Kidney capillary endothelial cell (primary cell): ENCODE data around the gene RRAS2.

Experiments used
- DNase-seq: peaks from one replicate; pipeline ENCODE4 v3.0.0-alpha.2; 2018; ENCODE audit warnings: low spot score

Gene RRAS2

GRCh38 chr11:14336507-14337503 lies 22.2 kb downstream of the RRAS2 start:
- DNase-seq = peak; percentile 83

GRCh38 chr11:14335712-14336111 lies 23.3 kb downstream of the RRAS2 start:
- no peak for DNase-seq

- DNase-seq = no peak
Measured at GRCh38 chr11:14334893-14335292, 24.1 kb downstream of the RRAS2 start.

- DNase-seq = no peak
Measured at GRCh38 chr11:14334192-14334591, 24.8 kb downstream of the RRAS2 start.

GRCh38 chr11:14331476-14332136 lies 27.4 kb downstream of the RRAS2 start:
- no peak for DNase-seq

- DNase-seq = no peak
Measured at GRCh38 chr11:14330881-14331280, 28.1 kb downstream of the RRAS2 start.

GRCh38 chr11:14329702-14330101 lies 29.3 kb downstream of the RRAS2 start:
- DNase-seq = no peak

GRCh38 chr11:14327116-14327515 lies 31.9 kb downstream of the RRAS2 start:
- DNase-seq = no peak

- DNase-seq = no peak
Measured at GRCh38 chr11:14323118-14323676, 35.8 kb downstream of the RRAS2 start.

GRCh38 chr11:14322510-14322909 lies 36.5 kb downstream of the RRAS2 start:
- DNase-seq = no peak

GRCh38 chr11:14320020-14320419 lies 39.0 kb downstream of the RRAS2 start:
- no peak for DNase-seq

GRCh38 chr11:14318581-14318981 lies 40.4 kb downstream of the RRAS2 start:
- DNase-seq = no peak

- no peak for DNase-seq
Measured at GRCh38 chr11:14317659-14318325, 41.2 kb downstream of the RRAS2 start.

GRCh38 chr11:14315130-14315529 lies 43.9 kb downstream of the RRAS2 start:
- DNase-seq = no peak

- DNase-seq = no peak
Measured at GRCh38 chr11:14314127-14314526, 44.9 kb downstream of the RRAS2 start.

- DNase-seq = no peak
Measured at GRCh38 chr11:14312736-14313438, 46.1 kb downstream of the RRAS2 start.

- DNase-seq = no peak
Measured at GRCh38 chr11:14310679-14311078, 48.3 kb downstream of the RRAS2 start.

GRCh38 chr11:14309425-14310192 lies 49.4 kb downstream of the RRAS2 start:
- no peak for DNase-seq

- no peak for DNase-seq
Measured at GRCh38 chr11:14308897-14309387, 50.0 kb downstream of the RRAS2 start.

GRCh38 chr11:14308114-14308896 lies 50.7 kb downstream of the RRAS2 start:
- DNase-seq = peak; percentile 48
